Hepatocyte (in vitro differentiated cells): ENCODE results near the gene LMLN. TPM values are rescaled to one million over a fixed set of nuclear protein-coding genes. Genes with fewer than 3 reads are reported as not detected.

Experiments used
- DNase-seq: peaks from one replicate; pipeline ENCODE4 v3.0.0-alpha.2; 2016; ENCODE audit warnings: low spot score
- H2AFZ ChIP-seq: fragments of 200-600 bp; sonication (generic); 2 replicates; pipeline ENCODE4 v1.6.0; 2016; ENCODE audit warnings: antibody characterized with exemption, mild to moderate bottlenecking
- H3K27ac ChIP-seq: fragments of 200-600 bp; sonication (generic); 2 replicates; pipeline ENCODE4 v1.5.1; 2016; ENCODE audit warnings: mild to moderate bottlenecking
- H3K27me3 ChIP-seq: fragments of 200-600 bp; sonication (generic); 2 replicates; pipeline ENCODE4 v1.6.1; 2016
- H3K36me3 ChIP-seq: fragments of 200-600 bp; sonication (generic); replicated peaks from 2 replicates; pipeline ENCODE4 v1.5.1; 2016; ENCODE audit warnings: low read depth; ENCODE audit not compliant: insufficient read depth
- H3K4me1 ChIP-seq: fragments of 200-600 bp; sonication (generic); 2 replicates; pipeline ENCODE4 v1.5.1; 2016; ENCODE audit warnings: mild to moderate bottlenecking, moderate library complexity; ENCODE audit not compliant: insufficient read depth
- H3K4me2 ChIP-seq: fragments of 200-600 bp; sonication (generic); 2 replicates; pipeline ENCODE4 v1.6.0; 2016
- H3K4me3 ChIP-seq: fragments of 200-600 bp; sonication (generic); 2 replicates; pipeline ENCODE4 v1.5.1; 2016; ENCODE audit warnings: mild to moderate bottlenecking
- H3K79me2 ChIP-seq: fragments of 200-600 bp; sonication (generic); 2 replicates; pipeline ENCODE4 v1.6.0; 2017; ENCODE audit warnings: mild to moderate bottlenecking
- H3K9me2 ChIP-seq: fragments of 200-600 bp; sonication (generic); replicated peaks from 2 replicates; pipeline ENCODE4 v1.6.0; 2017; ENCODE audit warnings: mild to moderate bottlenecking; ENCODE audit not compliant: insufficient read depth
- H3K9me3 ChIP-seq: fragments of 200-600 bp; sonication (generic); 2 replicates; pipeline ENCODE4 v1.5.1; 2016; ENCODE audit warnings: low read depth, mild to moderate bottlenecking
- H4K20me1 ChIP-seq: fragments of 200-600 bp; sonication (generic); 2 replicates; pipeline ENCODE4 v1.6.0; 2016; ENCODE audit warnings: mild to moderate bottlenecking; ENCODE audit not compliant: insufficient read depth, poor library complexity, severe bottlenecking
- EZH2 ChIP-seq: fragments of 200-600 bp; sonication (generic); IDR thresholded peaks from 2 replicates; pipeline ENCODE4 v1.6.1; 2016; ENCODE audit warnings: antibody characterized with exemption, mild to moderate bottlenecking, borderline replicate concordance
- EZH2phosphoT487 ChIP-seq: fragments of 200-600 bp; sonication (generic); IDR thresholded peaks from one replicate; pipeline ENCODE4 v1.6.1; 2018; ENCODE audit warnings: antibody characterized with exemption, mild to moderate bottlenecking, low read depth, moderate library complexity; ENCODE audit not compliant: unreplicated experiment, severe bottlenecking
- WGBS: methylation state at CpG from one replicate; pipeline ENCODE4 v1.1.6; 2016; ENCODE audit warnings: low lambda C conversion rate; ENCODE audit errors: missing lambda C conversion rate; 5-methylcytosine and 5-hydroxymethylcytosine counted together
- polyA plus RNA-seq: library from polyadenylated mRNA; unstranded; fragments of >200 nt; fragmentation: Nextera tagmentation; extraction: Ambion mirVana; gene quantifications from 2 replicates; pipeline ENCODE4 v1.2.1, GENCODE V29; 2016
- total RNA-seq: library from RNA; depleted of rRNA; stranded (reverse); fragments of >200 nt; gene quantifications from 2 replicates; pipeline ENCODE4 v1.2.3, GENCODE V29; 2014
- TF ChIP-seq, protein P1 (sequence below): fragments of 200-600 bp; sonication (generic); IDR thresholded peaks from 2 replicates; pipeline ENCODE4 v1.5.1; 2016; ENCODE audit warnings: antibody characterized with exemption, mild to moderate bottlenecking; ENCODE audit not compliant: poor library complexity

The LMLN gene
- total and polyA plus RNA-seq, 2 experiments from 2014 or later: 1.4 to 2.6 TPM

- DNase-seq: no peak
- H2AFZ ChIP-seq: no peak overlapping the region
- H3K4me1 ChIP-seq: peaks cover 27% of the 10 kb centered on the region
- H3K9me2 ChIP-seq: no peaks in the 10 kb centered on the region
- peaks cover 43% of the 10 kb centered on the region for H3K79me2 ChIP-seq
- no peaks in the 10 kb centered on the region for H3K27me3 ChIP-seq
- no peaks in the 10 kb centered on the region for H3K9me3 ChIP-seq
- H3K36me3 ChIP-seq: peaks cover 6% of the 10 kb centered on the region
- H3K4me3 ChIP-seq: no peak overlapping the region
- H3K4me2 ChIP-seq: peak overlapping the region; percentile 94
- TF ChIP-seq, protein P1, sequence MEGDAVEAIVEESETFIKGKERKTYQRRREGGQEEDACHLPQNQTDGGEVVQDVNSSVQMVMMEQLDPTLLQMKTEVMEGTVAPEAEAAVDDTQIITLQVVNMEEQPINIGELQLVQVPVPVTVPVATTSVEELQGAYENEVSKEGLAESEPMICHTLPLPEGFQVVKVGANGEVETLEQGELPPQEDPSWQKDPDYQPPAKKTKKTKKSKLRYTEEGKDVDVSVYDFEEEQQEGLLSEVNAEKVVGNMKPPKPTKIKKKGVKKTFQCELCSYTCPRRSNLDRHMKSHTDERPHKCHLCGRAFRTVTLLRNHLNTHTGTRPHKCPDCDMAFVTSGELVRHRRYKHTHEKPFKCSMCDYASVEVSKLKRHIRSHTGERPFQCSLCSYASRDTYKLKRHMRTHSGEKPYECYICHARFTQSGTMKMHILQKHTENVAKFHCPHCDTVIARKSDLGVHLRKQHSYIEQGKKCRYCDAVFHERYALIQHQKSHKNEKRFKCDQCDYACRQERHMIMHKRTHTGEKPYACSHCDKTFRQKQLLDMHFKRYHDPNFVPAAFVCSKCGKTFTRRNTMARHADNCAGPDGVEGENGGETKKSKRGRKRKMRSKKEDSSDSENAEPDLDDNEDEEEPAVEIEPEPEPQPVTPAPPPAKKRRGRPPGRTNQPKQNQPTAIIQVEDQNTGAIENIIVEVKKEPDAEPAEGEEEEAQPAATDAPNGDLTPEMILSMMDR: no peak
- TF ChIP-seq EZH2phosphoT487: no peak
- no peak overlapping the region for H3K27ac ChIP-seq
- 71% methylated on average over 6 of the region's 6 CpGs for WGBS
- peaks cover 47% of the 10 kb centered on the region for H4K20me1 ChIP-seq
These were observed 6.7 kb upstream of the LMLN start for GRCh38 chr3:197953325-197953724.

DNA sequence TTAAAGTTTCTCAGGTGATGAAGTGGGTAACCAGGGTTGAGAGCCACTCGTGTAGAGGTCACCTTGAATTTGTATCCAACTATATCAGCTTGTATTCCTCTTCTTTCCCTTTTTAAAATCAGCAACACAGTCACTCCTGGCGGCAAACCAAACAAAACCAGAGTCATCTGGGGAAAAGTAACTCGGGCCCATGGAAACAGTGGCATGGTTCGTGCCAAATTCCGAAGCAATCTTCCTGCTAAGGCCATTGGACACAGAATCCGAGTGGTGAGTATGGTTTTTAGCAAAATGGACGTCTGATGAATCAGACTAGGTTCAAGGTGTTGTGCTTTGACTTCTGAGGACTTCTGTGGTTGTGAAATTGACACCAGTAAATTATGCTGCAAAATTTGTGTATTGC is 6.1 kb upstream of the LMLN start:
- Histone ChIP-seq H3K4me2 (no peak overlapping the region), H4K20me1 (peaks cover 47% of the 10 kb centered on the region), H3K9me2 (no peaks in the 10 kb centered on the region), H2AFZ (no peak overlapping the region), H3K9me3 (no peaks in the 10 kb centered on the region), H3K36me3 (peaks cover 6% of the 10 kb centered on the region), H3K79me2 (peaks cover 43% of the 10 kb centered on the region), H3K4me3 (no peak overlapping the region), H3K27me3 (no peaks in the 10 kb centered on the region), H3K27ac (no peak overlapping the region), H3K4me1 (peaks cover 25% of the 10 kb centered on the region)
- WGBS: 89% methylated on average over 7 of the region's 7 CpGs
- TF ChIP-seq, protein P1: no peak
- TF ChIP-seq EZH2phosphoT487 (no peak), EZH2 (no peak)
- no peak for DNase-seq

DNA sequence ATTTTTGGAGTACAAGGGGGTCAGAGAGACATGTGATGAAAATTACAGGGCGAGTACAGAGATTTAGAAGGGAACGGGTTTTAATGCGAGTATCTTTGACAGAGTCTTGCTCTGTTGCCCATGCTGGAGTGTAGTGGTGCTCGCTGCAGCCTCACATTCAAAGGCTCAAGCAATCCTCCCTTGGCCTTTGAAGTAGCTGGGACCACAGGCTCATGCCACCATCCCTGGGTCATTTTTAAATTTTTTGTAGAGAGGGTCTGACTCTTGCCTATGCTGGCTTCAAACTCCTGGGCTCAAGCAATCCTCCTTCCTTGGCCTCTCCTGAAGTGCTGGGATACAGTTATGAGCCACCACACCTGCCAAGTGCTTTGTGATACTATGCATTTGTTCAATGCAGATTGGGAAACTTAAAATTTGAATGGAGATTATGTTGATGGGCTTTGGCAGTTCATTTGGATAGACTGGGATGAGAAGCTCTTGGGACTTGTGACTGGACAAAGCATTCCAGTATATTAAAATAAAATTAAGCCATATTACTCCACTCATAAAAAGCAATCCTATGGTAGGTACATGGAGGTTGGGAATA is 4.0 kb upstream of the LMLN start:
- Histone ChIP-seq H3K4me1 (peaks cover 21% of the 10 kb centered on the region), H3K79me2 (peaks cover 36% of the 10 kb centered on the region), H3K4me2 (no peak overlapping the region), H3K9me3 (no peaks in the 10 kb centered on the region), H2AFZ (no peak overlapping the region), H3K27me3 (no peaks in the 10 kb centered on the region), H3K4me3 (no peak overlapping the region), H4K20me1 (peaks cover 45% of the 10 kb centered on the region), H3K36me3 (peaks cover 6% of the 10 kb centered on the region), H3K9me2 (no peaks in the 10 kb centered on the region), H3K27ac (no peak overlapping the region)
- WGBS: 97% methylated on average over 4 of the region's 4 CpGs
- TF ChIP-seq EZH2phosphoT487 (no peak), EZH2 (no peak)
- TF ChIP-seq, protein P1: no peak
- no peak for DNase-seq

GRCh38 chr3:197956626-197956988 is 3.4 kb upstream of the LMLN start:
- no peak overlapping the region for H3K4me2 ChIP-seq
- no peaks in the 10 kb centered on the region for H3K9me3 ChIP-seq
- peaks cover 21% of the 10 kb centered on the region for H3K4me1 ChIP-seq
- no peak for DNase-seq
- H3K9me2 ChIP-seq: no peaks in the 10 kb centered on the region
- H2AFZ ChIP-seq: no peak overlapping the region
- peak overlapping the region; percentile 72 for H3K27ac ChIP-seq
- H3K27me3 ChIP-seq: no peaks in the 10 kb centered on the region
- H4K20me1 ChIP-seq: peaks cover 38% of the 10 kb centered on the region
- peaks cover 4% of the 10 kb centered on the region for H3K36me3 ChIP-seq
- TF ChIP-seq, protein P1: no peak
- H3K79me2 ChIP-seq: peaks cover 30% of the 10 kb centered on the region
- no peak overlapping the region for H3K4me3 ChIP-seq
- WGBS: 95% methylated on average over 2 of the region's 2 CpGs
